Activated CD4-positive, alpha-beta T cell treated with anti-CD3 and anti-CD28 coated beads for 24 hours (primary cell): Measurements from ENCODE around the gene PHYKPL.
"Not testable (repeated sequence)": the region's sequence is repeated elsewhere in the genome, so short reads cannot be mapped to it uniquely, and the experiment has no call there.

Experiments
- DNase-seq, 2 donors: peaks; one replicate each; pipeline ENCODE4 v3.0.0-alpha.2; 2020; ENCODE audit warnings: low read depth in 2 of 2

Gene PHYKPL

DNA sequence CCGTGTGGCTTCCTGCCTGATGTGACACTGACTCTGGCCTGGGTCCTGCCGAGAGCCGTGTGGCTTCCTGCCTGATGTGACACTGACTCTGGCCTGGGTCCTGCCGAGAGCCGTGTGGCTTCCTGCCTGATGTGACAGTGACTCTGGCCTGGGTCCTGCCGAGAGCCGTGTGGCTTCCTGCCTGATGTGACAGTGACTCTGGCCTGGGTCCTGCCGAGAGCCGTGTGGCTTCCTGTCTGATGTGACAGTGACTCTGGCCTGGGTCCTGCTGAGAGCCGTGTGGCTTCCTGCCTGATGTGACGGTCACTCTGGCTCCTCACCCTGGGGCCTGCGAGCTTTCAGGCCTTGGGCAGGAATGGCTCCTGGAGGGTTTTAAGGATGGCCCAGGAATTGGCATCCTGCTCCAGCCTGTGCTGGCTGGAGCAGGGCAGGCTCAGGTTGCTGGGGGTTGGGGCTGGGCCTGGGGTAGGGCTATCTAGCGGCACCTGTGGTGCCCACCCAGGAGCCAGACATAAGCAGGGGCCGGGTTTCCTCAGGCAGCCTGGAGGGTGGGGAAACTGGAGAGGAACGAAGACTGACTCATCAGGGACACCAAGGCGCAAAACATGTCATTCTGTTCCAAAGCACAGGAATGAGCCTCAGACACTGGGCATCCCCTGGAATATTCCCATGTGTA is 7.2 kb upstream of the PHYKPL start:
- DNase-seq, result not testable (repeated sequence)

DNA sequence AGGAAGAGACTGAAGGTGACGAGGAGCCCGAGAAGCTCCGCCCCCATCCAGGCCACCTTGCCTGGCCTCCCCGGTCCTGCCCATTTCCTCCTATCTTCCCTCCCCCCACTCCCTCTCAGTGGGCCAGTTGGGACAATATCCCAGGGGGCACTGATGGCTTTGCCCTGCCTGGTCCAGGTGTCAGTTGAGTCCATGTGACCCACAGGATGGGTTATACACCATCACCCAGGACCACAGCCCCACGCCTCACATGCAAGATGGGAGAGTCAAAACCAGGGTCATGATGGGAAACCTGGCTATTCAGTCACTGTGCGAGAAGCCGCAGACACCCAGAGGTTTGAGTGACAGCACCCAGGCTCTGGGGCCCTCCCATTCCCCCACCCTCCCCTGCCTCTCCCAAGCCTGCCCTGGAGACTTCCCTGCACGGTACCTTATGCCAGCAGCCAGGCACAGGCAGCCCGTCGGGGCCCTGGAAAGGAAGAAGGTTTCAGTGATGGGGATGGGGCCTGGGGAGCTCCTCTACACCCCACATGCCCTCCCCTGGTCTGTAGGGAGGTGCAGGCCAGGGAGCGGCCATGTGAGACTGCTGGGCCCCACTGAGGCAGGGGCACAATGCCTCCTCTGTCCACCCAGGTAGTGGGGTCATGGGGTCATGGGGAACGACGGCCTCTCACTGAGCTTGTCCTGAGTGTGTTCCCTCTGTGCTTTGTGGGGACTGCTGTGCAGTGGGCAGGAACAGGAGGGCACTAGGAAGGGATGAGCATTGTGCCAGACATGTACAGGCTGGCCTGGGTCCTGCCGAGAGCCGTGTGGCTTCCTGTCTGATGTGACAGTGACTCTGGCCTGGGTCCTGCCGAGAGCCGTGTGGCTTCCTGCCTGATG is 6.3 kb upstream of the PHYKPL start:
- no peak for DNase-seq

DNA sequence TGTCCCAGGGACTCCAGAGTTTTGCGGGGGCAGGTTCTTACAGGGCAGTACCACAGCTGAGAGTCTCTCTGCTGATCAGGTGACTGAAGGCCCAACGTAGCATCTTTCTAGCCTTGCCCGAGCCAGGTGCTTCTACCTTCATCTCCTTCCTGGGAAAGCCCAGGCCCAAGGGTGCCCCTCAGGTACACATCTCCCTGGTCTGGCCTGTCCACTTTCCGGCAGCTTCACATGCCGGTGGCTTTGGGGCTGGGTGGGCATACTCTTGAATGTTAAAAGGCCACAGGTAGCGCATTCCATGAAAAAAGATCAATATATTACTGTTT is 5.7 kb upstream of the PHYKPL start:
- no peak for DNase-seq

DNA sequence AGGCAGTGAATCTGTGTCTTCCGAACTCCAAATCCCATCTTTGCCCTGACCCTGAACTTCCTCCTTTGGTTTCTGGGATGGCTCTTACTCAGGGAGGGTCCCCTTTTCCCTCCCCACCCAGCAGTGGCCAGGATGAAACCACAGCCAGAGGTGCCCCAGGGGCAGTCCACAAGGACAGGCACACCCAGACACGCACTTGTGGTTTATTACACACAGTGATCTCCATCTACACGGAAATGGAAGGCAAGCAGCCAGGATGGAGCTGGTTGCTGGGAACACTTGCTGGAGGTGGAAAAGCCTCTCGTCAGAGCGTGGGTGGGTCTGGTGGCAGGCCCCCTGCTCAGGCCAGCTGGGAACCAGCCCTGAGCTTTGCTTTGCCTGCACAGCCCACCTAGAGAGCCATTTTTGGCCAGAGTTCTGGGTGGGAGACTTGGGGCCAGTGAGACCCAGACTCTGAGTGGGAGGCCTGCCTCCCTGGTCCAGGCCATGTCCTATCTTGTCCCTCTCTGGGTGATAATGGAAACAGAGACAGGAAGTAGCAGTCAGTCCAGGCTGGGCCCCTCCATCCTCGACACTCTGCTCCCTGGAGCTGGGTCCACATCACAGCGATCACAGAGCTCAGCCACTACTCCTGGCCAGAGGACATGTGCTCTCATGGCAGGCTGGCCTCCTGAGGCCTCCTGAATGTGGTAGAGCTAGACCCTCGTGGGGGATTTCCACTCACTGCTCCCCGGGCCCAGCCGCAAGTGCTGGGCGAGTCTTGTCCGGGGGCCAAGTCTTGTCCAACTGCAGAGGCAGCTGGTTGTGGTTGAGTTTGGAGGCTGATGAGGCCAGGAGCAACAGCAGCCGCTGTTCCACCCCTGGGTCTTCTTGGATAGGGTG is 5.1 kb upstream of the PHYKPL start:
- no peak for DNase-seq

DNA sequence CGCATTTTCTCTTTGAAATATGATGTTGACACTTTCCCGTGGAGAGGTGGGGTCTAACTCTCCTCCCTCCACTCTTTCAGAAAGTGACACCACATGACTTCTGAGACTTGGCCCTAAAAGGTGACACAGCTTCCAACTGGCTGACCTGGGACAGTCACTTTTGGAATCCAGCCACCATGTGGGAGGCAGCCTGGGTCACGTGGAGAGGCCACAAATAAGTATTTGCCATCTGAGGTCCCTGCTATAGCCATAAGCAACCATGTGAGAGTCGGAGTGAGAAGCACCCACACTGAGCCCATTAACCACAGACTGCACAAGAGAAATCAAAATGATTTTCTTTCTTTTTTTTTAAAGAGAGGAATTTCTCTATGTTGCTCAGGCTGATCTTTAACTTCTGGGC is 4.1 kb upstream of the PHYKPL start:
- no peak for DNase-seq

DNA sequence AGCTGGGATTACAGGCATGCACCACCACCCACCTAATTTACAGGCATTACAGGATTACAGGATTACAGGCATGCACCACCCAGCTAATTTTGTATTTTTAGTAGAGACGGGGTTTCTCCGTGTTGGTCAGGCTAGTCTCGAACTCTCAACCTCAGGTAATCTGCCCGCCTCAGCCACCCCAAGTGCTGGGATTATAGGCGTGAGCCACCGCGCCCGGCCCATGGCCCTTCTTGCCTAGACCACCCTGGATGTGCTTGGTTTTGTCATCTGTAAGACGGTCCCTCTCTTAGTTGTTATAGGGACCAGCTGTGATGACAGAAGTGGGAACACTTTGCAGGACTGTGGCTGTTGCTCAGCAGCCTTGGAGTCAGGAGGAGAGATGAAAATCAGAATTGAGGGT is 3.5 kb upstream of the PHYKPL start:
- DNase-seq, result no peak

DNA sequence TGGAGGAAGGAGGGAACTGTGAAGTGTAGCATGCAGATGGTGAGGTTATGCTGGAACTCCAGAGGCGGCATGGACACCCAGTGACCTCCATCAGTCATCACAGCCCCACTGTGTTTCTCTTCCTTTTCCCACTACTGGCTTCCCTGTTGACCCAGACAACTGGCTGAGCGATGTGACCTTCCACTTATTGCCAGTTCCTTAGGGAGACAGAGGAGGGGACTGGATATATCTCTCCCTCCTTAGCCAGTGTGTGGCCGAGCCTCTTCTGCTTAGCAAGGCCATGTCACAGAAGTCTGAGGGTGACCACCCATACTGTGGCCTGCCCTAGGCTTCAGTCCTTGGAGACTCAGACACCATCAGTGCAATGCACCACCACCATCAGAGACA is 3.0 kb upstream of the PHYKPL start:
- DNase-seq, result no peak

DNA sequence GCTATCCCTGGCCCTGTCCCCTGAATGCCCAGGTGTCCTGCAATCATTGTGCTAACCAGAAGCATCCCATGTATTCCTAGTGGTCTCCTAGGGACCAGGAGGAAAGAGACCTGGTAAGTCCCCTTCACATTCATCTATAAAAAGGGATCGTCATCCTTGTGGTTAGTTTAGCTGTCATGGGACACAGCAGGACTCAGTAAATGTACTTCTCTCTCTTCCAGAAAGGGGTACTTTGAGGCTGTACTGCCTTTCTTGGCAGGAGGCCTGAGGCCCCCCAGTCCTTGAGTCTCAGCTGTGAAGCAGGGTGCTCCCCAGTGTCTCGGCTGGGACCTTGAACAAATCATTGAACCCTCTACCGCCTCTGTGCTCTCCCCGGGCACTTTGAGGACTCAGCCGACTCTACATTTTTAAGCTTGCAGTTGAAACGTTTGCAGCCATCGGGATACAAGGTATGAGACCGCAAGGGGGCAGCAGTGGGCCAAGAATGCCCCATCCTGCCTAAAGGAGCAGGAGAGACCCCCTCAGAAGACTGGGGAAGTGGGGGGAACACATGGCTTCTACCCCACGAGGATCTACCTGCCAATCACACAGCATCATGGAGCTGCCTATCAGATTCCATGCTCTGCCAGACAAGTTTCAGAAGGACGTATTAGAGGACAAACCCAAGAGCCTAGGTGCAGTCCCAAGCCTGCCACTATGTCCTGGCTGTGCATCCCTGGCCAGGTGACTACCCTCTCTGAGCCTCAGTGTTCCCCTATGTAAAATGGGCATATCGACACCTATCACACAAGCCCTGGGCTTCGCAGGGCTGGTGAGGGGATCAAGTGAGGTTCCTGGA is 2.4 kb upstream of the PHYKPL start:
- peak; percentile 61 to 73 for DNase-seq

DNA sequence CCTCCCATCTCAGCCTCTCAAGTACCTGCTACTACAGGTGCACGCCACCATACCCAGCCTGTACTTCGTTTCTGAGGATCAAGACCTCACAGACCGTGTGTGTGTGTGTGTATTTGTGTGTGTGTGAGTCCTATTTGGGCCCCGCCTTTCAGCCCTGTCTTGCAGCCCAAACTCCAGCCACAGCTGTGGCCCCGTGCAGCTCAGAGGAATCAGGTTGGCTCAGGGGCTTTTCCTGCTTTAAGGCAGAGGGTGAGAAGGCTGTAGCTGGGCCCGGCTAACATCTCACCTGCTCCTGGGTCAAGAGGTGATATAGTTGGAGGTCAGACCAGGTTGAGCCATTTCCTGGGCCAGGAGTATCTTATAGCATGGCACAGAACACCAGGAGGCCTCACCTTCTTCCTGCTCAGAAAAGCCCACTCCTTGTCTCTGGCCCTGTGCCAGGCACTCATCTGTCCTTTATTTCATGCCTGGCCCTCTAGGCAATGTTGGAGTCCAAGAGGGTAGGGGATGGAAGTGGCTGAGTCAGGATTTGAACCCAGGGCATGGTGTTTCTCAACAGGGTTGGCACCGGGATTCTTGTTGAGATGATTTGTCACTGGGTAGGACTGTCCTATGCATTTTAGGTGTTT is 1.6 kb upstream of the PHYKPL start:
- DNase-seq, result no peak

DNA sequence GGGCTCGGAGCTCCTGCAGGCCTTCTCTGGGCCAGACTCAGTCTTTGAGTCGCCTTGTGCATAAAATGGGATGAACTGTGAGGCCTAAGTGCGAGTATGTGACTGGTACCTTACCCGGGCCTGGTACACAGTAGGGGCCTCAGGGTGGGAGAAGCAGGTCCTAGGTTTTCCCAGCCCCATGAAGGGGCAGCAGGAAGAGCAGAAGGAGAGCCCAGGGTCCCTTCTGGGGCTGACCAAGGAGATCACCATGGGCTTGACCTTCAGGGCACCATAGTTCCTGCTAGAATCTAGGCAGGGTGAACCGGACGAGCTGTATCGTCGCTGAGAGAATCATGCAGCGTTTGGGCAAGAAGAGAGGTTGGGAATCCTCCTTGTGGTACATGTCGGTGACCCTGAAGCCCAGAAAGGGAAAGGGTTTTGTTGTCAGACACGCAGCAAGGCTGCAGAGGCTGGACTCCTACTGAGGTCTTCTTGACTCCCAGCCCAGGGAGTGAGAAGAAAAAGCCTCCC is 373 bp upstream of the PHYKPL start:
- DNase-seq, result no peak

DNA sequence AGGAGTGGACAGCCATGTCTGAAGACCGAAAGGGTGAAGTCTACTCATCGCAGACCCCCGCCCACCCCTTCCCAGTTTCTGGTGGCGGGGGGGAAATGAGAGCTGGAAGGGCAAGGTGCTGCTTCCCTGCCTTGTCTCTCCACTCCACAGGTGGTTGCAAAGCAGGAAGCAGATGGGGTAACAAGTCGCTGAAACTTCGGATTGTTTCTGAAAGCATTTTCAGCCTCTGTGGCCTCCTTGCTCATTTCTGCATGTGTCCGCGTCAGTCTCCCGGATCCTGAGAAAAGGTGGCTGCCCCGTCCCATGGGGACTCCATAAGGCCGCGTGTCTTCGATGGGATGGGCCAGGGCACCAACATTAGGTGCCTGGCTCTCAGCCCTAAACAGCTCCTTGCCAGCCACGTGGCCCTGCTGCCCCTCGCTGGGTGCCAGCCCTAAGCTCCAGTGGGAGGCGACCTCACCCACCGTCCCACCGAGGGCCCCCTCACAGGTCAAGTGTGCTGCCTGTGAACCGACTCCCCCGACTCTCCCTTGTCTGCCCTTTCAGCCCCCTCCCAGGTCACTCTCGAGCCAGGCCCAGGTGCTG is 971 bp downstream of the PHYKPL start:
- no peak for DNase-seq

DNA sequence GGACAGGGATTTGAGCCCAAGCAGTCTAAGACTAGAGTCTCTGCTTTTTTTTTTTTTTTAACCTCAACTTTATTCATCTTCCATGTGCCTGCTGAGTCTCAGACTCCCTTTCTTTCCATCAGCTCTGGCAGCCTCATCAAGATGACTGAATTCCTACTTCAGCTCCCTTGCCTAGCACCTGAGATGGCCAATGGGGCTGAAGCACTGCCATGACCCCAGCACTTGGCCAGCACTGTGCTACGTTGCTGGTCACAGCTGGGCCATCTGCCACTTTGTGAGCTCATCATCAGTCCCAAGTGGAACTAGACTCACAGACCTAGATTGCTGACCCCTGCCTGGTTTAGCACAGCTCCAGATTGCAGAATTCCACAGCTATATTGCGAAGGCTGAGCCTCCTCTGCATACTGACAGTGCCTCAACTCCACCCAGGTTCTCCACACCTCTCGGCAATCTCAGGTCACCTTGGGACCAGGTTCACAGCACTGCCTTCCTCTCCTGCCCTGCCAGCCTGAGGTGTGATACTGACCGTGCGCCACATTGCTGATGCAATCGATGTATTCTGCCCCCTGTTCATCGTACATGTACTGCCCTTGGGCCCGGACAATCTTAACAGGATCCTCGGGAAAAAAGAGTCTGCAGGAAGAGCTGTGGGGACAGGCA is 1.6 kb downstream of the PHYKPL start:
- DNase-seq, result no peak

DNA sequence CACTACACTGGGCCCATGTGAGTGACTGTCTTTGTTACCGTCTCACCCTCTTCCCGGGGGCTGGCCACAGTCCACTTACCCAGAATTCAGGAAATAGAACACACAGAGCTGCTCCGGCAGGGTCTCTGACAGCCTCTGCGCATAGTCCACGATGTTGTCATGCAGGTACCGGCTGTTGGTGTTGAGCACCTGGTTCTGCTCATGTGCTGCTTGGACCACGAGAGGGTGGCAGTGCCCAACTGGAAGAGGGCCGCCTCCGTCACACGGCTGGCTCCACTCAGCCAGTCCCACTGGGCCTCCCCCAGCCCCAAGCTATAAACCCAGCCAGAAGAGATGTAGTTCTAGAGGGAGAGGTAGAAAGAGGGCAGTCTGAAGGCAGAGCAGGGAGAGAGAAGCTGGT is 2.7 kb downstream of the PHYKPL start:
- no peak for DNase-seq

DNA sequence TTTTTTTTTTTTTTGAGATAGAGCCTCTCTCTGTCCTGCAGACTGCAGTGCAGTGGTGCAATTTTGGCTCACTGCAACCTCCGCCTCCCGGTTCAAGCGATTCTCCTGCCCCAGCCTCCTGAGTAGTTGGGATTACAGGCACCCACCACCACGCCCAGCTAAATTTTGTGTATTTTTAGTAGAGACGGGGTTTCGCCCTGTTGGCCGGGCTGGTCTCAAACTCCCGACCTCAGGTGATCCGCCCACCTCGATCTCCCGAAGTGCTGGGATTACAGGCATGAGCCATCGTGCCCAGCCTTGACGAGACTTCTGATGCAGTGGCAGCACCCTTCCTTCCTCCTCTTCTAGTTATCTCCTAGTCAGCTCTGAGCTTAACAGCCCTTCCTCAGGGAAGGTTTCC is 3.5 kb downstream of the PHYKPL start:
- not testable (repeated sequence) for DNase-seq

DNA sequence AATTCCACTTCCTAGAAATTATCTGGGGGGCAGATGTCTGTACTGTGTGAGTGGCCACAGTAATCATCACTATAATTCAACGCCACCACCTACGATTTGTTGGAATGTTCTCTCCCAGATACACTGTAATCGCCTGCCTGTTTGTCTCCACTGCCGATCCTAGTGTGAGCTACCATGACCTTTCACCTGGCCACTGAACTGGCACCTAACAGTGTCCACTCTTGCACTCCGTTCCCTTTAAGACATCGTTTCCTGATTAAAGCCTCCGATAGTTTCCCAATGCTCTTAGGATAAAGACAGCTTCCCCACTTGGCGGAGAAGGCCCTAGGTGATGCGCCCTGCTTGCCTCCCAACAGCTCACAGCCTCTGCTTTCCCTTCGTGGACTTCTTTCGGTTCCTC is 4.0 kb downstream of the PHYKPL start:
- DNase-seq, result no peak

DNA sequence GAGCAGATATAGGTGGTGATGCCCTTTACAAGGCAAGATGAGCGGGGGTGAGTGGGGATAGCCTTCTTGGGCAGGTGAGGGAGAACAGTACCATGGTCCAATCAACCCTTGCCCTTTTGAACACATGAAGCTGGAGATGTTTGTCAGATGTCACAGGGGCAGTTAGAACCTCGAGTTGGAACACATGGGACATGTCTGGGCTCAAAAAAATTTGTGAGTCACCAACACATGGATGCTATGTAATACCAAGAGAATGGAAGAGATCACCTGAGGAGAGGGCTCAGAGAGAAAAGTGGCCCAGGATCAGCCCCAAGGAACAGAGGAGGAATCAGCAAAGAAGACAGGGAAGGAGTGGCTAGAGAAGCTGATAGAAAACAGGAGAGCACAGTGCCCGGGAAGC is 4.7 kb downstream of the PHYKPL start:
- no peak for DNase-seq

DNA sequence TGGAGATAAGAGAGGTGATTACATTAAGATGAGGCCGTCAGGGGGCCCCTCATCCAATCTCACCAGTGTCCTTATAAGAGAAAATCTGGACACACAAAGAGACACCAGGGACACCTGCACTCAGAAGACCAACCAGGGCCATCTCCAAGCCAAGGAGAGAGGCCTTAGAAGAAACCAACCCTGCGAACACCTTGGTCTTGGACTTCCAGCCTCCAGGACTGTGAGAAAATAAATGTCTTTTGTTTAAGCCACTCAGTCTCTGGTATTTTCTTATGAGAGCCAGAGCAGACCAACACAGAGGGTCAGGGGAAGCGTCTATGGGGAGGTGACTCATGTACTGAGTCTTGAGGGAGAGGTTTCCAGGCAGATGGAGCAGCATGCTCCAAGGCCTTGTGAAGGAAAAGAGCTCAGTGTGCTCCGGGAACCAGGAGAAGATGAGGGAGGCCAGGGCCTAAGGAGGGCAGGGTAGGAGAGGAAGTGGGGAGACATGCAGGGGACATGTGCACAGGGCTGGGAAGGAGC is 5.4 kb downstream of the PHYKPL start:
- no peak for DNase-seq

DNA sequence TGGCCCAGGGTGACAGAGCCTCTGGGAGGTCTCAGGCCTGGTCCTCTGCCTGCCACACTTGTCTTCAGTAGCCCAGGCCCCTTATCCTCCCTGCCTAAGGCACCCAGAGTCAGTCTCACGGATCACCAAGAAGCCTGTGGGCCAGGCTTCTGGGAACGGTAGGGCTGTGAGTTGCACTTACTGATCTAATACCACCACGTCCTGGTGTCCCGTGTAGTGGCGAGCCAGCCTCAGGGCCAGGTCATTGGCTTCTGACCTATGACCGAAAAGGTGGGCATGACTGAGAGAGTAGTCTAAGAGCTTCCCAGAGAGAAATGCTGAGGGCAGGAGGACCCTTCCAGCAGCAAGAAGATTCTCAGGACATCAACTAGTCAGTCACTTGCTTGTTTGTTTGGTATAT is 7.4 kb downstream of the PHYKPL start:
- DNase-seq, result no peak

DNA sequence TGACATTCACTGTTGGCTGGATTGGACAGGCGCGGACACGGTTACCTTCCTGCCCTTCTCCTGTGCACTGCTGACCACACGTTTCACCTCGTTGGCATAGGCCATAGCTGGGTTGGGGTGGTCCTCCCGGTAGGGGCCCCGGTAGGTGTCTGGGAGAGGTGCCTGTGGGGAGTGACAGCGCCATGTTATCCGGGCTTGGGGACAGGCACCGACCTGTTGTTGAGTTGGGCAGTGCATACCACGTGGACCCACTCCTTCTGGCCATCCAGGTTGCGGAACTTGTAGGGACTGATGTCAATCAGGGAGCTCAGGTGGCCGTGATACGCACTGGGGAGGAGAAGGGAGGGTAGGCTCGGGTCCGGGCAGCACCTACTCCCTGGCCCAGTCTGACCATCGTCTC is 8.2 kb downstream of the PHYKPL start:
- no peak for DNase-seq

DNA sequence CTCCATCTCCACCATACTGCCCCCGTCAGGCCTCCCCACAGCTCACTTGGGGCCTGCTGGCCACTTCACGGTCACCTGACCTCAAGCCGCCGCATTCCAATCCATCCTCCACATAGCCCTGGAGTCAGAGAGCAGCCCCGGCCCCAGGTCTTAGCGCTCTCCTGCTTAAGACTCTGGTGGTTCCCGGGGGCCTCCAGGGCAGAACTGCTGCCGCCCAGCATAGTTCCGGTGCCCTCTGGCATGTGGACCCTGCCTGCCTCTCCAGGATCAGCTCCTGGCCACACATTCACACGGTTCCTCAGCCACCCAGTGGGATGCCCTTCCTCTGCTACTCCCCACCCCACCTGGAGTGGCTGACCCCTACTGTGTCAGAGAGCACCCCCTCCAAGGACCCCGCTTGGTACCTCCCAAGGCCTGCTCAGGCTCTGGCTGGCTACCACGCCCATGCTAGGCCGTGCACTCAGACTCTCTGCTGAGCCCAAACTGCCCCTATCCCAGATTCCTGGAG is 8.7 kb downstream of the PHYKPL start:
- DNase-seq, result no peak
